MCF 10A (cell line): ENCODE data around the gene RNF126. TPM values are rescaled to one million over a fixed set of nuclear protein-coding genes. Genes with fewer than 3 reads are reported as not detected.

ENCODE experiments used
- BruUV-seq: library from RNA; stranded (reverse); fragments of 400-500 nt; replicated peaks from 2 replicates; lab custom pipeline; 2021; lab: Mats Ljungman, UMichigan
- CTCF ChIA-PET: fragments of 300-600 bp; sonication (Branson Sonifier 250); formaldehyde crosslinking; extraction: SDS; loops from one replicate; lab custom pipeline; 2021; ENCODE audit warnings: antibody characterized with exemption, inconsistent platforms; lab: Yijun Ruan, JAX
- POLR2A ChIA-PET: fragments of 300-600, 350-650 bp; sonication (Branson Sonifier 250); formaldehyde crosslinking; extraction: SDS; loops from one replicate; lab custom pipeline; 2020; ENCODE audit warnings: antibody characterized with exemption, inconsistent platforms; lab: Yijun Ruan, JAX
- DNase-seq: peaks from one replicate; pipeline ENCODE4 v3.0.0-alpha.2; 2018; ENCODE audit not compliant: unreplicated experiment
- H3K27ac Mint-ChIP-seq: one replicate; pipeline ENCODE4 v1.8.0; 2022; ENCODE audit warnings: mild to moderate bottlenecking, low read depth, mixed read lengths; ENCODE audit not compliant: unreplicated experiment
- H3K27me3 Mint-ChIP-seq: one replicate; pipeline ENCODE4 v1.8.0; 2022; ENCODE audit warnings: mixed read lengths; ENCODE audit not compliant: insufficient read depth, unreplicated experiment
- H3K36me3 Mint-ChIP-seq: one replicate; pipeline ENCODE4 v1.8.0; 2022; ENCODE audit warnings: mild to moderate bottlenecking, moderate library complexity, mixed read lengths; ENCODE audit not compliant: insufficient read depth, unreplicated experiment
- H3K4me1 Mint-ChIP-seq: one replicate; pipeline ENCODE4 v1.8.0; 2022; ENCODE audit warnings: mixed read lengths; ENCODE audit not compliant: insufficient read depth, unreplicated experiment
- H3K4me3 Mint-ChIP-seq: one replicate; pipeline ENCODE4 v1.8.0; 2022; ENCODE audit warnings: mild to moderate bottlenecking, moderate library complexity, mixed read lengths; ENCODE audit not compliant: unreplicated experiment
- H3K9me3 Mint-ChIP-seq: one replicate; pipeline ENCODE4 v1.8.0; 2022; ENCODE audit warnings: mixed read lengths; ENCODE audit not compliant: unreplicated experiment
- intact Hi-C: fragments of 100-400 bp; cut with micrococcal nuclease; formaldehyde crosslinking; loops from 2 replicates; pipeline ENCODE4 v1.14.1; 2022
- total RNA-seq: library from RNA; stranded (reverse); gene quantifications from 2 replicates; pipeline ENCODE4 v1.2.3, GENCODE V29; 2022
- TF ChIP-seq, protein P1 (sequence below): fragments of 200-600 bp; IDR thresholded peaks from one replicate; pipeline ENCODE4 v1.8.0; 2022; ENCODE audit warnings: antibody characterized with exemption, mild to moderate bottlenecking; ENCODE audit not compliant: unreplicated experiment

RNF126 gene
- total RNA-seq, 1 experiment from 2014 or later: 68.0 TPM

DNA sequence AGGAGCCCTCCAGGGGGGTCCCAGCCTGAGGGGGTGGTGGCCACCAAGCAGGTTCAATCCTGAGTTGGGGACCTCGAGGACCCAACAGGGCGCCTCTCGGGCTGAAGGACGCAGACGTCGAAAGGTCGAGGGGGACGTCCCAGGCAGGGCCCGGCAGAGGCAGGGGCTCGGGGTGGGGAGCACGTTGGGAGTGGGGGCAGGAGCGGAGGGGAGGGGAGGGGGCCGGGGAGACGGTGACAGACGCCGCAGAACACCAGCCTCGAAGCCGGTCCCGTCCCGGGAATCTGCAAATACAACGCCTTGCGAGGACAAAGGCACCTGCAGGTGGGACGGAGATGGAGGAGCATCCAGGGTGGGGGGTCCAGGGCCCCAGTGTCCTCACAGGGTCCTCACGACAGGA is 19.3 kb downstream of the RNF126 start:
- TF ChIP-seq, protein P1, sequence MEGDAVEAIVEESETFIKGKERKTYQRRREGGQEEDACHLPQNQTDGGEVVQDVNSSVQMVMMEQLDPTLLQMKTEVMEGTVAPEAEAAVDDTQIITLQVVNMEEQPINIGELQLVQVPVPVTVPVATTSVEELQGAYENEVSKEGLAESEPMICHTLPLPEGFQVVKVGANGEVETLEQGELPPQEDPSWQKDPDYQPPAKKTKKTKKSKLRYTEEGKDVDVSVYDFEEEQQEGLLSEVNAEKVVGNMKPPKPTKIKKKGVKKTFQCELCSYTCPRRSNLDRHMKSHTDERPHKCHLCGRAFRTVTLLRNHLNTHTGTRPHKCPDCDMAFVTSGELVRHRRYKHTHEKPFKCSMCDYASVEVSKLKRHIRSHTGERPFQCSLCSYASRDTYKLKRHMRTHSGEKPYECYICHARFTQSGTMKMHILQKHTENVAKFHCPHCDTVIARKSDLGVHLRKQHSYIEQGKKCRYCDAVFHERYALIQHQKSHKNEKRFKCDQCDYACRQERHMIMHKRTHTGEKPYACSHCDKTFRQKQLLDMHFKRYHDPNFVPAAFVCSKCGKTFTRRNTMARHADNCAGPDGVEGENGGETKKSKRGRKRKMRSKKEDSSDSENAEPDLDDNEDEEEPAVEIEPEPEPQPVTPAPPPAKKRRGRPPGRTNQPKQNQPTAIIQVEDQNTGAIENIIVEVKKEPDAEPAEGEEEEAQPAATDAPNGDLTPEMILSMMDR: no peak
- Mint-ChIP-seq H3K27me3 (no peaks in the 10 kb centered on the region), H3K4me1 (peaks cover 7% of the 10 kb centered on the region), H3K27ac (no peak overlapping the region), H3K9me3 (no peaks in the 10 kb centered on the region), H3K36me3 (peaks cover 33% of the 10 kb centered on the region), H3K4me3 (no peak overlapping the region)
- no TSS peak for BruUV-seq
- DNase-seq: no peak
- ChIA-PET POLR2A (no interaction called here), CTCF (no interaction called here)
- intact Hi-C loops: no loop called here

GRCh38 chr19:642767-643727 is 20.0 kb downstream of the RNF126 start:
- peaks cover 7% of the 10 kb centered on the region for H3K4me1 Mint-ChIP-seq
- no peaks in the 10 kb centered on the region for H3K9me3 Mint-ChIP-seq
- intact Hi-C loops: no loop called here
- TF ChIP-seq, protein P1: no peak
- POLR2A ChIA-PET: interaction anchor here (1.6 kb wide), 1 partner anchor 17 kb away, joined by 4 read pairs; no protein-coding TSS in a partner anchor
- H3K4me3 Mint-ChIP-seq: no peak overlapping the region
- CTCF ChIA-PET: no interaction called here
- H3K36me3 Mint-ChIP-seq: peaks cover 26% of the 10 kb centered on the region
- no peak overlapping the region for H3K27ac Mint-ChIP-seq
- no peak for DNase-seq
- no TSS peak for BruUV-seq
- H3K27me3 Mint-ChIP-seq: no peaks in the 10 kb centered on the region

- POLR2A ChIA-PET: interaction anchor here (1.6 kb wide), 1 partner anchor 18 kb away, joined by 4 read pairs; no protein-coding TSS in a partner anchor
- intact Hi-C loops: no loop called here
Measured at GRCh38 chr19:641702-642101, 21.3 kb downstream of the RNF126 start.

More at GRCh38 chr19:641702-642101, 21.3 kb downstream of the RNF126 start:
- no TSS peak for BruUV-seq
- Mint-ChIP-seq H3K27ac (no peak overlapping the region), H3K4me1 (peaks cover 7% of the 10 kb centered on the region), H3K9me3 (no peaks in the 10 kb centered on the region), H3K4me3 (no peak overlapping the region), H3K36me3 (peaks cover 17% of the 10 kb centered on the region), H3K27me3 (no peaks in the 10 kb centered on the region)
- no peak for DNase-seq
- TF ChIP-seq, protein P1: no peak
- CTCF ChIA-PET: interaction anchor here (0.6 kb wide), 1 partner anchor 26 kb away, joined by 4 read pairs; no protein-coding TSS in a partner anchor
